Stimulated activated CD4-positive, alpha-beta T cell treated with anti-CD3 and anti-CD28 coated beads, Interleukin-4, amount 100 ng/mL, for 4 hours (primary cell): Measurements from ENCODE around the gene COX4I2.

ENCODE experiments used
- DNase-seq, 2 experiments: peaks; one replicate each; pipeline ENCODE4 v3.0.0-alpha.2; 2020

Gene COX4I2

DNA sequence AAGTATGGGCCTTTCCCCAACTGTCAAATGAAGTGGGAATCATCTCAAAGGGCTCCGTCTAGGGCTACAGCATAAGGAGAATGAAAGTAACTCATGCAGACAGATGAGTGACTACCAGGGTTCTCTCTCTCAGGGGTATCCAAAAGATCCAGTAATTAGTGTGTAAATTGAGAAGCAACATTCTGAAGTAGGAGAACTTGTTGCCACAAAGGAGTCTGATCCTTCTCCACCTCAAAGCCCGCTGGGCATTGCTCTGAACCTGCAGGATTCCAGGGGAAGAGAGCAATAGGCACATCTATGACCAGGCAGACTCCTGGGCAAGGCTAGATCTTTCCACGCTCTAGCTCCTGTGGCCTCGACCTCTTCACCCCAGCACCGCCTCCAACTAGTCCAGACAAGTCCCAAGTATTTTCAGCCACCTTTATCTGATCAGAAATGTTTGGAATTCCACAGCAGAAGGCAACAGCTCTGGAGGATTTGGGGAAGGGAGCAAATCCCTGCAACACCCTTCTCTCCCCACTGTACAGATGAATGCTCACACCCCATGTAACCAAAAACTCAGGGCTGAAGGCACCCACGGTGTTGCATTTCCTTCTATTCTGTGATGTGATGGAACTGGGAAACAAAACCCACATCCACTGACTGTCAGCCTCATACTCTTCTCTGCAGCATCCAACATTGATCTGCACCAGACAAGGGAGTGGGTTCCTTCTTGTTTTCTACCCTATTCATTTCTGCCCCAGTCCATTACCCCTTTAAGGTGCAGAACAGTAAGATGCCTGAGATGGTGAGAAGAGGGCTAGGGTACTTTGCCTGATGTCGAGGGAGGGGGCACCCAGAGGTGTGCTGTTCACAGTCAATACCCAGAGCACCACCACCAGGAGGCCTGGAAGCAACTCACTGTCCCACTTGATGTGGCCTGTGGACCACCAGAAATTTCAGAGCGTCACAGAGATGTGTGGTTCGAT lies 41.0 kb downstream of the COX4I2 start:
- no peak for DNase-seq

DNA sequence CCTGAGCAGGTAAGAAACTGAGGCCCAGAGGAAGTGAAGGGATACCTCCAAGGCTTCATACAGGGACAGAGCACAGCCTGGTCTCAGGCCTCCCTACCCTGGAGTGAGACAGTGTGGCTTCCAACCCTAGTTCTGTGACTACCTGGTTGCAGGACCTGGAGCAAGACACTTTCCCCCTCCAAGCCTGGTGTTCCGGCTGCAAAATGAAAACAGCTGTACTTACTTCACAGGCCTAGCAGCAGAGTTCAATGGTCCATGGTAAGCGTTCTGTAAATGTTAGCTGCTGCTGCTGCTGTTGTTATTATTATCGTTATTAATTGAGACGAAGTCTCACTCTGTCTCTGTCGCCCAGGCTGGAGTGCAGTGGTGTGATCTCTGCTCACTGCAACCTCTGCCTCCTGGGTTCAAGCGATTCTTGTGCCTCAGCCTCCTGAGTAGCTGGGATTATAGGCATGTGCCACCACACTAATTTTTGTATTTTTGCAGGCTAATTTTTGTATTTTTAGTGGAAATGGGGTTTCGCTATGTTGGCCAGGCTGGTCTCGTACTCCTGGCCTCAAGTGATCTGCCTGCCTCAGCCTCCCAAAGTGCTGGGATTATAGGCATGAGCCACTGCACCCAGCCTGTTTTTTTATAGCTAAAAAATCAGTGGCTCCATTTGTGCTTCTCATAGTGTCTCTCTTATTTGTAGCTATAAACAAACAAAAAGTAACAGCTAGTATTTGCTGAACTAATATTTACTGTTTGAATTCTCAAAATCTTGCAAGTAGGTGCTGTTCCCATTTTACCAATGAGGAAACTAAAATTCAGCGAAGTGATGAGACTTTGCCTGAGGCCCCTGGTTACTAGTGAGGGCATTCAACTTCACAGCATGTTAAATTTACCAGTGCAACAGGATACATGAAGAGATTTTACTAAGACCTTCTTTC lies 41.9 kb downstream of the COX4I2 start:
- no peak for DNase-seq

DNA sequence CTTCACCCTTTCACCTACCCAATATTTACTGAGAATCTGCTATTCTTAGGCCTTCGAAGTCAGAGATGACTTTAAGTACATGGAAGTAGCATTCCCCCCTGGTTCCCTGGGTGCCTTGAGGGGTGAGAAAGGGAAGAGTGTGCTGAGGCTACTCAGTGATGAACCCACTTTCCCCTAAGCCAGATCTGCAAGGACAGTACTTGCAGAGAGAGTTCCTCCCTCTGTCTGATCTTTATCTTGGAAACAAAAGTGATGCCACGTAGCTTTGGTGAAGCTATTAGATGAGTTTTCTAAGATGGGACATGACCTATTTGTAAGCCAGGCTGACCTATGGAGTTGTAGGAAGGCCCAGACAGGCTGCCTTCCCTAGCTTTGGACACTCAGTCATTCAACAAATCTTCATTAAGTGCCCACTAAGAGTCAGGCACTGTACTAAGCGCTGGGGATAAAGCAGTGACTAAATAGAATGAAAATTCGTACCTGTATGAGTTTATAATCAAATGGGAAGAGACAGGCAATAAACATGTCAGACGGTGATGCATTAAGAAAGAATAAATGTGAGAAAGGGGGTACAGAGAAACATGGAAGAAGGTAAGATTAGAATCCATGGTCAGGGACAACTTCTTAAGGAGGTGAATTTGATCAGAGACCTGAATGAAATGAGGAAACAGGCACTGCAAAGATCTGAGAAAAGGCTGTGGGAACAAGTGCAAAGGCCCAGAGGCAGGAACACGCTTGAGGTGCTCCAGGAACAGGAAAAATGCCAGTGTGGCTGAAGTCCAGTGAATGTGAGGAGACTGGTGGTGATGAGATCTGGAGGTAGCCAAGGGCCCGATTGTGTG lies 42.8 kb downstream of the COX4I2 start:
- DNase-seq, result no peak

DNA sequence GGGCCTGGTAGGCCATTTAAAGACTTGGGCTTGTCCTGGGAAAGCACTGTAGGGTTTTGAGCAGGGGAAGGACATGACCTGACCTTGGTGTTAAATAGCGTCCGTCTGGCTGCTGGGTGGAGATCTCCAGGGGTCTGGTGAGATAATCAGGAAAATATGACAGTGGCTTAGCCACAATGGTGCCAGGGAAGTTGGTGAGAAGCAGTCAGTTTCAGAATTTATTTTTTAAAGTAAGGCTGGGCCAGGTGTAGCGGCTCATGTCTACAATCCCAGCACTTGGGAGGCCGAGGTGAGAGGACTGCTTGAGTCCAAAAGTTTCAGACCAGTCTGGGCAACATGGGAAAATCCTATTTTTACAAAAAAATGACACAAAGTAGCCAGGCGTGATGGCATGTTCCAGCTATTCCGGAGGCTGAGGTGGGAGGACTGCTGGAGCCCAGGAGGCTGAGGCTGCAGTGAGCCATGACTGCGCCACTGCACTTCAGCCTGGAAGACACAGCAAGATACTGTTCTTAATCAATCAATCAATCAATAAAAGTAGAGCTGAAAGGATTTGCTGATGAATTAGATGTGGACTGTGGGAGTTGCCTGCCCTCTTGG lies 43.5 kb downstream of the COX4I2 start:
- no peak for DNase-seq

DNA sequence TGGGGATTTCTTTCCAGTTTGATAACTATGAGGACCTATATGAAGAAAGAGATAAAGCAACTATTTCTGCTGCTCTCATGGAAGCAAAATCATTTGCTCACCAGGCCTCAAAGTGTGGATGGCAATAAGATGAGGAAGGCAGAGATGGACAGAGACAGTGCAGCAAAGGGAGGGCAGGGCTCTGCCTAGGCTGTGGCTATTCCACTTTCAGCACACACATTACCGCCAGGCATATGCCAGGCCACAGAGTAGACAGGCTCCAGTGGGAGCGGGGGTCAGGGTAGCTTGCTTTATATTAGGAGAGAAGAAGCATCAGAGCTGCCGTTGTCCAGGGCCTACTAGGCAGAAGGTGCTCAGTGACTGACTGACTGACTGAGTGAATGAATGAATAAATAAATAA lies 44.1 kb downstream of the COX4I2 start:
- DNase-seq, result no peak

DNA sequence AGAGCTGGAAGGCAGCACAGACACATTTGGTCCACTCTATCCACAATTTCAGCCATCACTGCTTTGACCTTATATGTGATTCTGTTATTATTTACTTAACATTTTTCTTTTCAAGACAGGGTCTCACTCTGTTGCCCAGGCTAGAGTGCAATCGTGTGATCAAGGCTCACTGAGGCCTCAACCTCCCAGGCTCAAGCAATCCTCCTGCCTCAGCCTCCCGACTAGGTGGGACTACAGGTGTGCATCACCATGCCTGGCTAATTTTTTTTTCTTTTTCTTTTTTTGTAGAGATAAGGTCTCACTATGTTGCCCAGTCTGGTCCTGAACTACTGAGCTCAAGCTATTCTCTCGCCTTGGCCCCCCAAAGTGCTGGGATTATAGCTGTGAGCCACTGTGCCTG lies 44.6 kb downstream of the COX4I2 start:
- no peak for DNase-seq

DNA sequence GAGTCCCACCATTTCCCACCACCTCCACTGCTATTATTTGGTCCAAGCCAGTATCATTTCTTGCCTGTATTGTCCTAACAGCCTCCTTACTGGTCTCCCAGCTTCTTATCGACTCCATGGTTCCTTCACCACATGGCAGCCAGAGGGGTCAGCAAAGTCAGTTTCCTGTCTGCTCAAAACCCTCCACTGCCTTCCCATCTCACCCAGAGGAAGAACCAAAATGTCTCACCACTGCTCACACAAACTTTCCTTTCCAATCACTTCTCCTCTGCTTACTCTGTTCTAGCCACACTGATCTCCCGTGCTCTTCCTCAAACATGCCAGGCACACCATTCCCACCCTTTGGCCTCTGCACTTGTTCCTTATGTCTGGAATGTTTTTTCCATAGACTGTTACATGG lies 45.2 kb downstream of the COX4I2 start:
- no peak for DNase-seq

DNA sequence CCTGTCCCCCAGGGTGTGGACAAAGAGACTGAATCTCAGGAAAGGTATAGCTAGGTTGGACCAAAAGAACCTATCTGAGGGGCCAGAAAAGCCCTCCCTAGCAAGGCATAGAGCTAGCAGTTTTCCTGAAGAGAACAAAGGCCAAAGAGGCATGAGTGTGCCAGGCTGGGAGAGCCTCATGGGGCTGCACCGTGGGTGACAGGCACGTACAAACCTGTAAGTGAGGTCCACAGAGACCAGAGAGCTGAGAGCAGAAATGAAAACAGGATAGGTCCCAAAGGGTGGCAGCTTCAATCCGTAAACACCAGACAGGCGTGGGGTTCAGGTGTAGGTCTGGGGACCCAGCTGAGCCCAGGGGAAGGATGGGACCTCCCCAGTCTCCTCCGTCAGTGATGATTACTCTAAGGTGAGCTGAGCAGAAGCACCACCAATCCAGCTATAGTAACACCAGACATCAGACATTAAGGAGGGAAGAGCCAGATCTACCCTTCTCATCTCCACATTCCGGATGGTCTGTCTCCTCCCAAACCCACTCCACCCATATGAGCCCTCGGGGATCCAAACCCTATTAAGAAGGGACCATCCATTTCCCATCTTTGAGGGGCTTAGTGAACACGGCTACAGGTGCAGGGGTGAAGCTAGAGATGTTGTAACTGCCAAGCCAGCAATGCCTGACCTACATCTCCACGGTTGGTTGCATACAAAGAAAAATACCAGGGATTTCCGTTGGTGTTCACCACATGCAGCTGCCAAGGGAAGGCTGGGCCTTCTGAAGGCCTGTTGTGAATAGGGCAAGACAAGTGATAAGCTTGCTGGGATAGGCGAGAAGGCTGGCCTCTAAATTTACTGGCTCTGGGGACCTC lies 46.7 kb downstream of the COX4I2 start:
- no peak for DNase-seq

DNA sequence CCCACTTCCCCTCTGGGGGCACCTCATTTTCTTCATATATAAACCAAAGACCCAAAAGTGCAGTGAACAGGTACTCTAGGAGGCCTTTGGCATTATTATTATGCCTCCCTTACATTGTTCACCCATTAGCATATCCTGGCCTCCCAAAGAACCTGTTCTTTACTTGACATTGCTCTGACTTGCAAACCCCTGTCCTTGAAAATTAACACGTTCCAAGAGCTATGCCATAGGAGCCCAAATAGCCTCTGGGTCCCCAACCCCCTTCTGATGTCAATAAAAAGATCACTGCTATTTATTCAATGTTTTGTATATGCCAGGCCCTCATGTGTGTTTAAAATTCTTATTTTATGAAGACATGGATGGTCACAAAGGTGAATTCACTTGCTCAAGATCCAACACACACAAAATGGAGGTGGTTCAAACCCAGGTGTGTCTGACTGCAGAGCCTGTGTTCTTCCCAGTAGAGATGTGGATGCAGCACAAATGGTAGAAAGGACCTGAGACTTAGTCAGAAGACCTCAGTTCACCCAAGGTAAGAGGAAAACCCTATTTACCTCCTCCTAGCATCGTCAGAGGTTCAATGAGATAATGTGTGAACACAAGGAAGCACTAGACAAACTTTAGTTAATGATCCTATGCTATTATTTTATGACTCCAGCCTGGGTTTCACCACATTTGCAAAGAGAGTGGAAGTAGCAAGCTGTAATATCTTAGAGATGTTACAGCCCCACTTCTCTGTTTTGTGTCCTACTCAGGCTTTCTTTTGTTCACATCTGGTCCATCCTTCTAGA lies 48.3 kb downstream of the COX4I2 start:
- no peak for DNase-seq

DNA sequence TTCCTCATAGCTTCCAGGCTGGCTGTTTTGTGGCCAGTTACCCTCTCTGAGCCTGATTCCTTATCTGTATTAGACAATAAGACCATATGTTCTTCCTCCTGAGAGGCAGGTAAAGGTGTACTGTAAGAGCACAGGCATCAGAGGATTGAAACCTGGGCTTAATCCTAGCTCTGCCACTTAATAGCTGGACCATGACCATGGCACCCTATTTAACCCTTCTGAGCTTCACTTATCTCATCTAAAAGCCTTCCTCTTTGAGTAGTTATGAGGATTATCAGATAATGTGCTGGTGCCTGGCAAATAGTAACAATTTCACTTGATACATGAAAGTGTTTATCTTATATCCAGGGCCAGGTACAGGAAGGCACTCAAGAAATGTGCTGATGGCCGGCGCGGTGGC lies 50.1 kb downstream of the COX4I2 start:
- no peak for DNase-seq

DNA sequence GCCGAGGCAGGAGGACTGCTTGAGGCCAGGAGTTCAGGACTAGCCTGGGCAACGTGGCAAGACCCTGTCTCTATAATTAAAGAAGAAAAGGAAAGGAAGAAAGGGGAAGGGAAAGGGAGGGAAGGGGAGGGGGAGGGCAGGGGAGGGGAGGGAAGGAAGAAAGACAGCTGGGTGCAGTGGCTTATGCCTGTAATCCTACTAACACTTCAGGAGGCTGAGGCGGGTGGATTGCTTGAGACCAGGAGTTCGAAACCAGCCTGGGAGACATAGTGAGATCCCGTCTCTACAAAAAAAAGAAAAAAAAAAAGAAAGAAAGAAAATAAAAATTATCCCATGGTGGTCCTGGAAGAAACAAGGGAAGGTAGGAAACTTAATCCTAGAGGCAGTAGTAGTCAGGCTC lies 51.4 kb downstream of the COX4I2 start:
- no peak for DNase-seq

DNA sequence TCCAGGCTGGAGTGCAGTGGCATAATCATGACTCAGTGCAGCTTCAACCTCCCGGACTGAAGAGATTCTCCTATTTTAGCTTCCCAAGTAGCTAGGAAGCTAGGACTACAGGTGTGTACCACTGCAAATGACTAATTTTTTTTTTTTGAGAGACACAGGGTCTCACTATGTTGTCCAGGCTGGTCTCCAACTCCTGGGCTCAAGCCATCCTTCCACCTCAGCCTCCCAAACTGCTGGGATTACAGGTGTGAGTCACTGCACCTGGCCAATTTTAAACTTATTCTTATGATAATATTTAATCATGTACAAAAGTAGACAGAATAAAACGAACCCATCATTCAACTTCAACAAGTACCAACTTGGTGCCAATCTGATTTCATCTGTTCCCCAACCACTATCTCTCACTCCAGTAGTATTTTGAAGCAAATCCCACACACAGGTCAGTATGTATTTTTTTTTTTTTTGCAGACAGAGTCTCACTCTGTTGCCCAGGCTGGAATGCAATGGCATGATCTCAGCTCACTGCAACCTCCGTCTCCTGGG lies 52.5 kb downstream of the COX4I2 start:
- no peak for DNase-seq

DNA sequence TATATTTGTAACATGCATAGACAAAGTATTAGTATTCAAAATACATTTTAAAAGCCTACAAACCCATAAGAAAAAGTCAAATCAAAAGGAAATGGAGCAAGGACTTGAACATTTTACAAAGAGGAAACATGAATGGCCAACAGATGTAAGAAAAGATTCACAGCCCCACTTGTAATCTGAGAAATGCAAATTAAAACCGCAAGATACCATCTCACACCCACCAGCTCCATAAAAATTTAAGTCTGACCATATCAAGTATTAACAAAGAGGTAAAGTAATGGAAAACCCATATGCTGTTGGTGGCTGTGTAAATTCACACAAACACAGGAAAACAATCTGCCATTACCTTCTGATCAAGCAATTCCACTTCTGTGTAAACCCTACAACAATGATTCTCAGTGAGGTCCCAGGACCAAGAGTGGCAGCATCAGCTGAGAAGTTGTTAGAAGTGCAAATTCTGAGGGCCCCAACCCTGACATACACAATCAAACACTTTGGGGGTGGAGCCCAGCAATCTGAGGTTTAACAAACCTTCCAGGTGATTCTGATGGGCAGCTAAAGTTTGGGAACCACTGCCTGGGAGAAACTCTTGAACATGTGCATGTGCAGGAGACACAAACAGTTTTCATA lies 54.0 kb downstream of the COX4I2 start:
- no peak for DNase-seq

DNA sequence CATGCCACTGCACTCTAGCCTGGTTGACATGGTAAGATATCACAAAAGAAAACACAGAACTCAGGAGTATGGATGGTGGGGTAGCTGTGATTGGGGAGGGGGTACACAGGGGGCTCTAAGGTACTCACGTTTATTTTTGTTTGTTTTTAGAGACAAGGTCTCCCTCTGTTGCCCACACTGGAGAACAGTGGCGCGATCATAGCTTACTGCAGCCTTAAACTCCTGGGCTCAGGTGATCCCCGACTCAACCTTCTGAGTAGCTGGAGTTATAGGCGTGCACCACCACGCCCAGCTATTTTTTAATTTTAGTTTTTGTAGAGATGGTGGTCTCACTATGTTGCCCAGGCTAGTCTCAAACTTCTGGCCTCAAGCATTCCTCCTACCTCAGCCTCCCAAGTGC lies 55.7 kb downstream of the COX4I2 start:
- no peak for DNase-seq

DNA sequence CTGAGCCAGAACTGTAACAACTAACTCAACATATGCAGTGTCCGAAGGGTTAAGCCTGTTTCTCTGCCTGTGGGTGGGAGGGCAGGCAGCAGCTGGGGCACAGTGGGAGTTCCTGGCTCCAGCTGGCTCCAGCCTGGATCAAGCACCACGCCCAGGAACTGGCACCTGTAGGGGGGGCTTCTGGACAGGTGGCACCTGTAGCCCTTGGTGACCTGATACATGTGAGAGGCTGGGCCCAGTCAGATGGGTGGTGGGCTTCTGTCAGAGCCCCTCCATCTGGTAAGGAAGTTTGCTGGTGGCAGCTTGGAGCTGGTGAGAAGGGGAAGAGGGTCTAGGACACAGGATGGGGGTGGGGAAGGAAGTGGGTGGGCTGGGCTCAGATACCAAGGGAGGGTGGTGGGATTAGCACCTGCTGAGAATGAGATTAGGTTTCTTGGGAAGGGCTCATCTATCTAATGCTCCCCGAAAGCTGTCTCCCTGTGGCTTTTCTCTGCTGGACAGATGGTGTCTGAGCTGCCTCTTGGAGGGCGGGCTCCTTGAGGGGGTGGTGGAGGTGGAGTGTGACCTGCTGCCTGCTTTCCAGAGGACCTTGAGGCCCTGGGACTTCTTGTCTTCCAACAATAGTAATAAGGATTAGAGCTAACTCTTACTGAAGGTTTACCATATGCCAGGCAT lies 56.4 kb downstream of the COX4I2 start:
- DNase-seq, result no peak
